K562 (cell line): ENCODE measurements around the gene CTDSP1. TPM values are rescaled to one million over a fixed set of nuclear protein-coding genes. Genes with fewer than 3 reads are reported as not detected.

Experiments
- ATF7 ChIP-seq: fragments of 450-650 bp; IDR thresholded peaks from 2 replicates; pipeline ENCODE4 v1.7.1; 2014; ENCODE audit warnings: mild to moderate bottlenecking, moderate library complexity
- CHD4 ChIP-seq: fragments of 200-600 bp; sonication (generic); IDR thresholded peaks from 3 replicates; pipeline ENCODE4 v1.6.1; 2012; ENCODE audit warnings: low read depth, mild to moderate bottlenecking, mixed read lengths, low read length, inconsistent platforms; ENCODE audit not compliant: insufficient read depth, insufficient replicate concordance, poor library complexity, severe bottlenecking
- ERF ChIP-seq: fragments of 450-650 bp; formaldehyde crosslinking; IDR thresholded peaks from 2 replicates; pipeline ENCODE4 v1.4.0; 2020; ENCODE audit warnings: mild to moderate bottlenecking, mixed read lengths
- HDAC6 ChIP-seq: IDR thresholded peaks from 2 replicates; pipeline ENCODE4 v1.6.1; 2012; ENCODE audit warnings: low read depth, mild to moderate bottlenecking, control low read depth, inconsistent platforms, low read length, moderate library complexity
- HMG20A ChIP-seq: fragments of 450-650 bp; formaldehyde crosslinking; conservative IDR thresholded peaks from 2 replicates; pipeline ENCODE4 v1.4.0; 2020; ENCODE audit warnings: mild to moderate bottlenecking, mixed read lengths
- HNRNPL ChIP-seq: fragments of 200-400 bp; formaldehyde crosslinking; IDR thresholded peaks from 2 replicates; pipeline ENCODE4 v1.6.1; 2017; ENCODE audit warnings: low read depth, mild to moderate bottlenecking, low read length
- MAFF ChIP-seq: IDR thresholded peaks from 2 replicates; pipeline ENCODE4 v1.6.1; 2012; ENCODE audit warnings: low read length, improper control_type of control experiment
- NFATC3 ChIP-seq: fragments of 450-650 bp; IDR thresholded peaks from 2 replicates; pipeline ENCODE4 v1.6.1; 2017; ENCODE audit warnings: mild to moderate bottlenecking
- SMAD4 ChIP-seq: fragments of 250-450 bp; sonication (Bioruptor Pico); conservative IDR thresholded peaks from 2 replicates; pipeline ENCODE4 v1.8.0; 2021; ENCODE audit warnings: inconsistent platforms, mild to moderate bottlenecking, moderate library complexity
- TAF1 ChIP-seq: IDR thresholded peaks from 2 replicates; pipeline ENCODE4 v1.6.1; 2011; ENCODE audit warnings: mild to moderate bottlenecking, low read length, moderate library complexity; ENCODE audit not compliant: insufficient read depth, control insufficient read depth, severe bottlenecking; ENCODE audit errors: extremely low read depth
- ZNF121 ChIP-seq: sonication (generic); formaldehyde crosslinking; conservative IDR thresholded peaks from 2 replicates; pipeline ENCODE4 v1.8.0; 2022; ENCODE audit warnings: missing genetic modification reagents
- ZNF830 ChIP-seq: fragments of 250-450 bp; sonication (Bioruptor Pico); IDR thresholded peaks from 2 replicates; pipeline ENCODE4 v1.5.0; 2021; ENCODE audit warnings: mild to moderate bottlenecking
- polyA plus RNA-seq, 8 experiments: library from polyadenylated mRNA; depleted of rRNA in 4 of 8; stranded (reverse) in 5 of 8; unstranded in 3 of 8; fragments of >200 nt; fragmentation: Nextera tagmentation in 2 of 8; fragmentation: Illumina TruSeq in 1 of 8; extraction: Ambion mirVana in 2 of 8; extraction: Trizol in 1 of 8; gene quantifications; 2 replicates each; pipeline versions ENCODE4 v1.2.1 to v1.2.3, GENCODE V29; 2011 to 2014; ENCODE audit warnings: inconsistent platforms in 1 of 8, missing spikeins in 1 of 8
- total RNA-seq, 7 experiments: library from RNA; depleted of rRNA in 6 of 7; stranded (reverse); fragments of >200 nt in 6 of 7; fragmentation: Illumina TruSeq in 2 of 7; extraction: Trizol in 2 of 7; gene quantifications; 2 replicates each; pipeline versions ENCODE4 v1.2.1 to v1.2.3, GENCODE V29; 2011 to 2021; ENCODE audit warnings: low replicate concordance in 1 of 7
- TF ChIP-seq, protein P1 (sequence below), 2 experiments: IDR thresholded peaks; 2 replicates each; pipeline ENCODE4 v1.6.1; 2011; ENCODE audit warnings: borderline replicate concordance in 1 of 2, control low read depth in 1 of 2, low read depth in 1 of 2, low read length in 1 of 2, mild to moderate bottlenecking in 1 of 2, mixed read lengths in 1 of 2, moderate library complexity in 1 of 2; ENCODE audit not compliant: insufficient read depth in 1 of 2, insufficient read length in 1 of 2, poor library complexity in 1 of 2, severe bottlenecking in 1 of 2; ENCODE audit errors: extremely low read depth in 1 of 2
- TF ChIP-seq, protein P2 (sequence below): fragments of 200-800 bp; sonication (Bioruptor generic); IDR thresholded peaks from 2 replicates; pipeline ENCODE4 v1.6.1; 2017; ENCODE audit warnings: missing genetic modification characterization, missing compliant biosample characterization
- TF ChIP-seq, protein P3 (sequence below): fragments of 150-350 bp; IDR thresholded peaks from 2 replicates; pipeline ENCODE4 v1.6.1; 2014; ENCODE audit warnings: low read depth, mild to moderate bottlenecking, low read length, borderline replicate concordance

The CTDSP1 gene
- total and polyA plus RNA-seq, 9 of the 15 experiments (the other 6 are each of a cell fraction or from before 2014, with no cell fraction given), result 2.4 to 74.8 (median 45.8) TPM

DNA sequence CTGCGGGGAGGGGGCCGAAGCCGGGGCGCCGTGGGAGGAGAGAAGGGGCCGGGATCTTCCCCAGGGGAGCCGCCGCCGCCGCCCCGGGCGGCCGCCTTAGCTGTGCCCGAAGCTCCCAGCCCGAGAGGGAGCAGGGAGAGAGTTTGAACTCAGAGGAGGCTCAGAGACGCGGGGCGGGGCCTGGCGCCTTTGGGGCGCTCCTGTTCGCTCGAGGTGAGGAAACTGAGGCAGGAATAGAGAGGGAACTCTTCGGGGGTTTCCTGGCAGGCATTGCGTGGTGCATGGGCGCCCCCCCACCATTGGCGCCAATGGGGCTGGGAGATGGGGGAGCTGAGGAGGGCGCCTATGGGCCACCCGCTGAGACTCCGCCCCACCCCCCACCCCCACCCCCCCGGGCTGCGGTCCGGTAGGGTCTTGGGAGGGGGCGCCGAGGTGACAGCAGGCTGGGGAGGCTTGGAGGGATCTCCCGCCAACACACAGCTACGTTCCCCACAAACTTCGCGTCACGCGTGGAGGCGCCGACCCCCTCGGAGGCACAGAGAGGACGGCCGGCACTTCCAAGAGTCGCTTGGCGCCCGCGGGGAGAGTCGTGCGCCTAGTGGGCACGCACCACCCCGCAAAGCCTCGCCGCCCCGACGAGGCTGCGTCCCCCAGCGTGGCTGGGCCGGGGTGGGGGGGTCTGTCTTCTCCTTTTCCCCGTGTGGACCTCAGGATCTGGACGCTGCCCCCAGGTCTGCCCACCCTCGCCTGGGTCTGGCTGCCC is 680 bp downstream of the CTDSP1 start (continued):
- TF ChIP-seq, protein P1, sequence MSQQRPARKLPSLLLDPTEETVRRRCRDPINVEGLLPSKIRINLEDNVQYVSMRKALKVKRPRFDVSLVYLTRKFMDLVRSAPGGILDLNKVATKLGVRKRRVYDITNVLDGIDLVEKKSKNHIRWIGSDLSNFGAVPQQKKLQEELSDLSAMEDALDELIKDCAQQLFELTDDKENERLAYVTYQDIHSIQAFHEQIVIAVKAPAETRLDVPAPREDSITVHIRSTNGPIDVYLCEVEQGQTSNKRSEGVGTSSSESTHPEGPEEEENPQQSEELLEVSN (IDR thresholded peaks at IDR 0.05; ENCODE audit: borderline replicate concordance in 1 of 2, extremely low read depth in 1 of 2, insufficient read depth in 1 of 2, insufficient read length in 1 of 2, low read depth in 1 of 2, low read length in 1 of 2, poor library complexity in 1 of 2, severe bottlenecking in 1 of 2), result peak in 1 of 2 experiments; percentile 29
- TF ChIP-seq NFATC3 (no peak), CHD4 (no peak), TAF1 (peak; percentile 25), SMAD4 (CRISPR knock-in tag) (no peak), ERF (CRISPR knock-in tag) (no peak), ZNF830 (CRISPR knock-in tag) (no peak), ATF7 (no peak), HDAC6 (no peak), HMG20A (CRISPR knock-in tag) (no peak), HNRNPL (peak; percentile 70), ZNF121 (CRISPR knock-in tag) (no peak), MAFF (no peak)
- TF ChIP-seq, protein P2, sequence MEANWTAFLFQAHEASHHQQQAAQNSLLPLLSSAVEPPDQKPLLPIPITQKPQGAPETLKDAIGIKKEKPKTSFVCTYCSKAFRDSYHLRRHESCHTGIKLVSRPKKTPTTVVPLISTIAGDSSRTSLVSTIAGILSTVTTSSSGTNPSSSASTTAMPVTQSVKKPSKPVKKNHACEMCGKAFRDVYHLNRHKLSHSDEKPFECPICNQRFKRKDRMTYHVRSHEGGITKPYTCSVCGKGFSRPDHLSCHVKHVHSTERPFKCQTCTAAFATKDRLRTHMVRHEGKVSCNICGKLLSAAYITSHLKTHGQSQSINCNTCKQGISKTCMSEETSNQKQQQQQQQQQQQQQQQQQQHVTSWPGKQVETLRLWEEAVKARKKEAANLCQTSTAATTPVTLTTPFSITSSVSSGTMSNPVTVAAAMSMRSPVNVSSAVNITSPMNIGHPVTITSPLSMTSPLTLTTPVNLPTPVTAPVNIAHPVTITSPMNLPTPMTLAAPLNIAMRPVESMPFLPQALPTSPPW (CRISPR knock-in tag), result peak; percentile 71
- TF ChIP-seq, protein P3, sequence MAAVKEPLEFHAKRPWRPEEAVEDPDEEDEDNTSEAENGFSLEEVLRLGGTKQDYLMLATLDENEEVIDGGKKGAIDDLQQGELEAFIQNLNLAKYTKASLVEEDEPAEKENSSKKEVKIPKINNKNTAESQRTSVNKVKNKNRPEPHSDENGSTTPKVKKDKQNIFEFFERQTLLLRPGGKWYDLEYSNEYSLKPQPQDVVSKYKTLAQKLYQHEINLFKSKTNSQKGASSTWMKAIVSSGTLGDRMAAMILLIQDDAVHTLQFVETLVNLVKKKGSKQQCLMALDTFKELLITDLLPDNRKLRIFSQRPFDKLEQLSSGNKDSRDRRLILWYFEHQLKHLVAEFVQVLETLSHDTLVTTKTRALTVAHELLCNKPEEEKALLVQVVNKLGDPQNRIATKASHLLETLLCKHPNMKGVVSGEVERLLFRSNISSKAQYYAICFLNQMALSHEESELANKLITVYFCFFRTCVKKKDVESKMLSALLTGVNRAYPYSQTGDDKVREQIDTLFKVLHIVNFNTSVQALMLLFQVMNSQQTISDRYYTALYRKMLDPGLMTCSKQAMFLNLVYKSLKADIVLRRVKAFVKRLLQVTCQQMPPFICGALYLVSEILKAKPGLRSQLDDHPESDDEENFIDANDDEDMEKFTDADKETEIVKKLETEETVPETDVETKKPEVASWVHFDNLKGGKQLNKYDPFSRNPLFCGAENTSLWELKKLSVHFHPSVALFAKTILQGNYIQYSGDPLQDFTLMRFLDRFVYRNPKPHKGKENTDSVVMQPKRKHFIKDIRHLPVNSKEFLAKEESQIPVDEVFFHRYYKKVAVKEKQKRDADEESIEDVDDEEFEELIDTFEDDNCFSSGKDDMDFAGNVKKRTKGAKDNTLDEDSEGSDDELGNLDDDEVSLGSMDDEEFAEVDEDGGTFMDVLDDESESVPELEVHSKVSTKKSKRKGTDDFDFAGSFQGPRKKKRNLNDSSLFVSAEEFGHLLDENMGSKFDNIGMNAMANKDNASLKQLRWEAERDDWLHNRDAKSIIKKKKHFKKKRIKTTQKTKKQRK, result no peak
- TF ChIP-seq, all 486 proteins: peak for 20
